CD4-positive, alpha-beta T cell treated with Interleukin-4 for 4 hours (primary cell): ENCODE data around the gene DGUOK.
"Not testable (repeated sequence)": the region's sequence is repeated elsewhere in the genome, so short reads cannot be mapped to it uniquely, and the experiment has no call there.

ENCODE experiments used
- DNase-seq: peaks from one replicate; pipeline ENCODE4 v3.0.0-alpha.2; 2020

The DGUOK gene

DNA sequence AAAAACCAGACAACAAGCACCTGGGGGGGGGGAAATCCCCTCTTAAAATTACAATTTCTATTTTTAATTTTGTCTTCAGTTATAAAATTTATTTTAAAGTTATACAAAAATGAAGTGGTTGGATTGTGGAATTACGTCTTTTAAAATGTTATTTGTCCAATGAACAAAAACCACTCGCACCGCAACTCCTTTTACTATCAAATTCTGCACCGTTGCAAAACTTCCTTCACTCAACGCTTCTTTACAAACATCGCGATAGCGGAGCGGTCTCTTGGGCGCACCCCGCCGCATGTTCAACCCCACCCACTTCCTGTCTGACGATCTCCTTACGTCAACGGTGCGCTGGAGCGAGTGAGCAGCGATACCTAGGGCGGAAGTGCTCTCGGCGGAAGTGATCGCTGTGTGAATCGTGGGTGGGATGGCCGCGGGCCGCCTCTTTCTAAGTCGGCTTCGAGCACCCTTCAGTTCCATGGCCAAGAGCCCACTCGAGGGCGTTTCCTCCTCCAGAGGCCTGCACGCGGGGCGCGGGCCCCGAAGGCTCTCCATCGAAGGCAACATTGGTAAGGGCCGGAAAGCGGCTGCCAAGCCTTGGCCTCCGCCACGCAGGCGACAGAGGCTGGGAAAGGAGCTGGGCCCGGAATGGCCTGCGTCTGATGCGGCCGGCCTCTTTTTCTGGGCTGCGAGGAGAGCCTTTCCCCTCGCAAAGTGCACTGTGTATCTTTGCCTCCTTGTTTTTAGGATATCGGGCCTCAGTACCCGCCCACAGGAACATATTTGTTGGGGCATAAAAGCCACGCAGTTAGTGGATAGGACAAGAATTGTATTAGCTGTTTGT lies at the start of gene DGUOK:
DGUOK (plus strand) TSS at position 388 of the 835 bp plus-strand sequence; CDS start at position 419, 31 bp downstream.
- peak; percentile 98 for DNase-seq

DNA sequence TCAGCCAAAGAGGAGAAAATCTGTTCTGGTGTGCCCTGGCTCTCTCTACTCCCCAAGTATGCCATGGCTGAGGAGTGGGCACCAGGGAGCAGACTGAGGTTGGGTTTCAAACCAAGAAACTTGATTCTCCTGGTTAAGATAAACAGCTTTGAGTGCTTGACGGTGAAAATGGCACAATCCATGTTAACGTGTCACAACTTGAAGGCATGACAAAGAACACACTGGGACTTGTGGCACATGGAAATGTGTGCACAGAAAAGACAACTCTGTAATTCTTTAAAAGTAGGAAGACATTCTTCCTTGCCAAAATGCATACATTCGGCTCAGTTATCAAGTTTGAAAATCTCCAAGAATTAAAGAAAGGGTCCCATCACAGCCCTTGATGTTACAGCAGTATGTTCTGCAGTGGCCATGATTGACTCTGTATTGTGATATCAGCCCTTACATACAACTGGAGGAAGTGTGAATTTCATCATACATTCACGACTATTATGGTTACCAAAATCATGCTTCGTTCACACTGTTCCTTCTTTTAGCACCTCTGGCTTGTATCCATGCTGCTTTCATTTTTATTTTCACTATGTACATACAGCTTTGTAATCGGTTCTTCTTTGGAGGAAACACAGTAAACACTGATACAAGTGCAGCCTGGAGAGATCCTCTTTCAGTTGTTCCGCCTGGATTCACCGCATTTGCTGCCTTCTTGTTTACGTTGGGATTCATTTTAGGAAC lies 49.4 kb upstream of the DGUOK start:
- DNase-seq = no peak

DNA sequence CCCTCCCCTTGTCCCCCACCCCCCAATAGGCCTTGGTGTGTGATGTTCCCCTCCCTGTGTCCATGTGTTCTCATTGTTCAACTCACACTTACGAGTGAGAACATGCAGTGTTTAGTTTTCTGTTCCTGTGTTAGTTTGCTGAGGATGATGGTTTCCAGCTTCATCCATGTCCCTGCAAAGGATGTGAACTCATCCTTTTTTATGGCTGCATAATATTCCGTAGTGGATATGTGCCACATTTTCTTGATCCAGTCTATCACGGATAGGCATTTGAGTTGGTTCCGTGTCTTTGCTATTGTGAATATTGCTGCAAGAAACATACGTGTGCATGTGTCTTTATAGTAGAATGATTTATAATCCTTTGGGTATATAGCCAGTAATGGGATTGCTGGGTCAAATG lies 48.7 kb upstream of the DGUOK start:
- not testable (repeated sequence) for DNase-seq

DNA sequence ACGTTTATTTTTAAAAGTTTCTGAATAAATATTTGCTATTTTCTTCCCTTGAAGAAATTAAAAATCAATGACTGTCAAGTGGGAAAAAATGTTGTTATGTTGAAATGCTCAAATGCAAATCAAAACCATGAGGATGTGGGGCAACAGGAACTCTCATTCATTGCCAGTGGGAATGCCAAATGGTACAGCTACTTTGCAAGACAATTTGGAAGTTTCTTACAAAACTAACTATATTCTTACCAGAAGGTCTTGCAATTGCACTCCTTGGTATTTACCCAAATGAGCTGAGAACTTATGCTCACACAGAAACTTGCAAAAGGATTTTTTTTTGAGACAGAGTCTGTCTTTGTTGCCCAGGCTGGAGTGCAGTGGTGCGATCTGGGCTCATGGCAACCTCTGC lies 41.3 kb upstream of the DGUOK start:
- no peak for DNase-seq

DNA sequence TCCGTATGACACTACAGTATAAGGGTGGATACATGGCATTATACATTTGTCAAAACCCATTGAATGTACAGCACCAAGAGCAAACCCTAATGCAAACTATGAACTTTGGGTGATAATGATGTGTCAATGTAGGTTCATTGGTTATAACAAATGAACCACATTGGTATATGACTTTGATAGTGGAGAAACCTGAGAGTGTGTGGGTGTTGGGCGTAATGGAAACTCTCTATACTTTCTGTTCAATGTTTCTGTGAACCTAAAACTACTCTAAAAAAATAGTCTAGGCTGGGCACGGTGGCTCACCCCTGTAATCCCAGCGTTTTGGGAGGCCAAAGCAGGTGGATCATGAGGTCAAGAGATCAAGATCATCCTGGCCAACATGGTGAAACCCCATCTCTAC lies 40.3 kb upstream of the DGUOK start:
- no peak for DNase-seq

DNA sequence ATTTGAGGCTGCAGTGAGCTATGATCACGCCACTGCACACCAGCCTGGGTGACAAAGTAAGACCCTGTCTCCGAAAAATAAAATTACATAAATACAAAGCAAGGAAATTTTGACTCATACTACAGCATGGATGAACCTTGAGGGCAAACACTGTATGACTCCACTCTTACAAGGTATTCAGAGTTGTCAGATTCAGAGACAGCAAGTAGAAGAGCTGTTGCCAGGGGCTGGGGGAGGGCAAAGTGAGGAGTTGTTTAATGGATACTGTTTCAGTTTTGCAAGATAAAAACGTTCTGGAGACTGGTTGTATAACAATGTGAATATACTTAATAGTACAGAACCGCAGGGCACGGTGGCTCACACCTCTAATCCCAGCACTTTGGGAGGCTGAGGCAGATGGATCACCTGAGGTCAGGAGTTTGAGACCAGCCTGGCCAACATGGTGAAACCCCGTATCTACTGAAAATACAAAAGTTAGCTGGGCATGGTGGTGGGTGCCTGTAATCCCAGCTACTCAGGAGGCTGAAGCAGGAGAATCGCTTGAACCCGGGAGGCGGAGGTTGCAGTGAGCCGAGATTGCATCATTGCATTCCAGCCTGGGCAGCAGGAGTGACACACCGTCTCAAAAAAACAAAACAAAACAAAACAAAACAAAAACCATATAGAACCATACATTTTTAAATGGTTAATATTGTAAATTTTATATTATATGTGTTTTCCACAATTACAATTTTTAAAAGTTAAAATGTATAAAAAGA lies 38.9 kb upstream of the DGUOK start:
- DNase-seq = not testable (repeated sequence)

DNA sequence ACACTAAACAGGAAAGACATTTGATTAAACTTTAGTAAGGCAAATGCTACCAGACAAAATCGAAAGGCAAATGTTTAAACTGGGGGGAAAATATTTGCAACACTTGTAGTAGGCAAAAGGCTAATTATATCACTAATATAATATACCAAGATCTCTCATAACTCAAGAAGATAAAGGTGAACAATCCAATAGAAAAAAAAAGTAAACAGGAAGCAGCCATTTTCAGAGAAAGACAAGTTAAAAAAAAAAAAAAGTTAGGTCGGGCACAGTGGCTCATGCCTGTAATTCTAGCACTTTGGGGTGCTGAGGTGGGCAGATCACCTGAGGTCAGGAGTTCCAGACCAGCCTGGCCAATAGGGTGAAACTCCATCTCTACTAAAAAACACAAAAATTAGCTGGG lies 38.3 kb upstream of the DGUOK start:
- no peak for DNase-seq

DNA sequence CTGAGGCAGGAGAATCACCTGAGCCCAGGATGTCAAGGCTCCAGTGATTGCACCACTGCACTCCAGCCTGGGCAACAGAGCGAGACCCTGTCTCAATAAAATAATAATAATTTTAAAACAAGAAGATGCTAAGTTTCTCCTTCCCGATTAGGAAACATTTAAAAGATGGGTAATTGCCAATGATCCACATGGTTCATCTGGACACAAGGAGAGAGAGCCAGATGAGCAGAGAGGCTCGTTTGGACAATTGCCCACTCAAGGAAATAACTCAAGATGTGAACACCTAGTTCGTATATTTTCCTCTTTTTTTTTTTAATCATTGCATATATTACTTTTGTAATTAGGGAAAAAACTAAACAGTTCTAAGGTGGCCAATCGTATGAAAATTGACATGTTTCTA lies 37.5 kb upstream of the DGUOK start:
- DNase-seq = no peak

DNA sequence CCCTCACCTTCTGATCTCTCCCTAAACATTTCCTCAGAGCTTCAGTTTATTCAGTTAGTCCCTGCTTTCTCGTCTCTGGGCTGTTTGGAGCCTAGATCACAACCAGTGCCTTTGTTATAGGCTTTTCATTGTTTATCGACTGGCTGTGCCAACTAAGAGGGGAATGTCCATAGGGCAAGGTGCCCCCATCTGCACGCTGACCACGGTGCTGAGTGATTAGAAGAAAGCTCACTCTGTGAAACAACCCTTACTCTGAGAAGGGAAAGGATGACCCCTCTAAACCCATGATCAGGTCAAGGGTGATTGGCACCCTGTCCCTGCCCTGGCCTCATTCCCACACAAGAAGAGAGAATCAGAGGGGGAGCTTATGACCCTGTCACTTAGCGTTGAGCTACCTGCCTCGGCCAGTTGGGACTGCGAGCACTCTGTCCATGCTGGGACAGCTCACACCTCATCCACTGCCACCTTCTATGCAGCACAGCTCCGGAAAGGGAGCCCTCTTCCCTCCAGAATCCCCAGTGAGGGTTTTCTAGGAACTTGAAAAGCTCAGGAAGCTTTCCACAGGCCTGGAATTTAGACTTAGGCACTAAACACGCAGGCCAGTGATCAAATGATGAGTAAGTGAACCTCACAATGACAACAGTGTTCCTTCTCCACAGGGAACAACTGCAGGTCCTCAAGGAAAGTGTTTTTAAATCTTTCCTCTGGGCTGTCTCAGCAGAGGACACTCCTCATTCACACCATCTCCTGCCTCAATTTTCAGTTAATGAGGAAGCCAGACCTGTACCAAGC lies 36.2 kb upstream of the DGUOK start:
- DNase-seq = no peak

DNA sequence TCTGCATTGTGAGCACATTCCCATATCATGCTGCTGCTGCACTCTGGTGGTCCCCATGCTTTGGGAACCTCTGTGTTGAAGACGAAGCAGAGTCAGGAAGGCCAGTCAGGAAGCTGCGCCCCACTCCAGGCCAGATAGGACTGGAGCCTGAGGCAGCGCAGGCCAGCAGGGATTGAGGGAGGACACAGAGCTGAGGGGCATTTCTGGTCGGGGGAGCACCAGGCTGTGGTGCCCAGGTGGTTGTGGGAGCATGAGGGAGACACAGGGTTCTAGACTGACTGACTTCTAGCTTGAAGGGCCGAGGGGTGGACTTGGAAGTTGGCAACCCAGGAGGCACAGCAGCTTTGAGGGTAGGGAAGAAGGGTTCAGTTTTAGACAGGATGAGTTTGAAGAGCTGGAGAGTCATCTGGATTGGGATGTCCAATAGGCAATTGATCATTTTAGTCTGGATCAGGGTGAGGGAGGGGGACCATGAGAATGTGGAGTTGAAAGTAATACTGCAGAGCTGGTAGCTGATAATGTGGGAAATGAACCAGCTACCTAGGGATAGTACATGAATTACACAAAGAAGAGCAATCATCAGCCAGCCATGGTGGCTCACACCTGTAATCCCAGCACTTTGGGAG lies 35.3 kb upstream of the DGUOK start:
- no peak for DNase-seq

DNA sequence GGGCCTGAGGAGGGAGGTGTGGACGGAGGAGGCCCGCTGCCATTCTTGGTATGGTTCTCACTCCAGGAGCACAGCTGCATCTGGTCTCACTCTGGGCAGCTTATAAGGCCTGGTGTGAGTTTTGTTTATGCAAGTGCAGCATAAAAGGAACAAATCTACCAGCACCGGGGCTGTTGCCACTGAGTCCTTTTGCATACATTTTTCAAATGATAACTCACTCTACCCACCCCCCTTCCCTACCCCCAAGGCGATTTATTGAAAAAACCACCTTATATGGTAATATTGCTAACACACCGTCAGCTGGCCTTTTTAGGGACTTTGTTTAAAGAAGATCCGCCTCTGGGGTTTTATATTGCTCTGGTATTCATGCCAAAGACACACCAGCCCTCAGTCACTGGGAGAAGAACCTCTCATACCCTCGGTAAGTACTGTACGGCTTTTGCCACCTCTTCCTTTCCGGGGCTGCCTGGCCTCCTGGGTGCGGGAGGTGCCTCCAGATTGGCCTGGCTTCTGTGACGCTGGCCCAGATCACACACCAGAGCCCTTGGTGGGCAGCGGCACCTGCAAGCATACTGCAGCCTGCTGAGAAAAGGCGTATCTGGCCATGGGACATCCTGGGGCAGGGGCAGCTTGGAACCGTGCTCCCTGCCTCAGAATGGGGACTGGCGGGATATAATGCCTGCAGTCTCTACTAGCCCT lies 33.9 kb upstream of the DGUOK start, which contains the start of gene ACTG2:
ACTG2 (plus strand) TSS at position 378 of the 699 bp plus-strand sequence. CDS start 8,304 bp downstream, outside the sequence.
- no peak for DNase-seq

DNA sequence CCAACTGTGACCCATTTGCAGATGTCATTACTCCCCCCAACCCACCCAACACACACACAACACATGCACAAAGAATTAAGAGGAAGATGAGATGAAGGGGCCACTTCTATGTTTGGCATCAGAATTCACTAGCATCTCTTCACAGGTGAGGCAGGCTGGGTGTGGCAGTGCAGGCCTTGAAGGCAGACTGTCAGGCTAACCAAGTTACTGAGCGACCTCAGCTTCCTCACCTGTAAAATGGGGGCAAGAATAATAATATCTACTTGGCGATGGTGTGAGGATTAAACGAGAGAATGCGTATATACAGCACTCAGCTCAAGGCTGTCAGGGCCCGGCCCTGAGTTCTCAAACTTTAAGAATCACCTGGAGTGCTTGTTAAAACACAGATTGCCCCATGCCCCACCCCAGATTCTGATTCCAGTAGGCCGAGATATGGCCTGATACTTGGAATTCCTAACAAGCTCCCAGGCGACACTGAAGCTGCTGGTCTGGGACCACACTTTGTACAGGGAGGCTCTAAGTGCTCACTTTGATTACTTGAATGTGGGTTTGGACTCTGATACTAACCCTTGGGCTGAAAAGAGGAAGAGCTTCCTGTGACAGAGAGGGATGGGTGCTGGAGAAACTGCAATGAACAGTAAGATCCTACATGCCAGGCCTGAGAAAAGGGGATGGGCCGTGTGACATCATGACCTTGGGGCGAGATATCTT lies 32.8 kb upstream of the DGUOK start:
- no peak for DNase-seq

DNA sequence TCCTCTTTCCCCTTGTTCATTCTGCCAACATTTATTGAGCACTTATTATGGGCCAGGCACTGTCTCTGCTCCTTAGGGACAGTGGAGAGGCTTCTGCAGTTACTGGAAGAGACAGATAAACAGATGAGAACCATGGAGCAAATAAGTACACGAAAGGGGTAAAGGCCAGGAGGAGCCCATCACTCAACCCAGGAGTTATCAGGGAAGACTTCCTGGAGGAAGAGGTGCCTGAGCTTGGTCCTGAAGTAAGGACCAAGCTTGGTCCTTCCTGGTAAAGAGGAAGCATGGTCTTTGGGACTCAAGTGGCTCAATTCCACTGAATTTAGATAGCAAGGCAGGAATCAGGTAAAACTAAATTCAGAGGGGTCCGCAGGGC lies 32.2 kb upstream of the DGUOK start:
- DNase-seq = no peak

DNA sequence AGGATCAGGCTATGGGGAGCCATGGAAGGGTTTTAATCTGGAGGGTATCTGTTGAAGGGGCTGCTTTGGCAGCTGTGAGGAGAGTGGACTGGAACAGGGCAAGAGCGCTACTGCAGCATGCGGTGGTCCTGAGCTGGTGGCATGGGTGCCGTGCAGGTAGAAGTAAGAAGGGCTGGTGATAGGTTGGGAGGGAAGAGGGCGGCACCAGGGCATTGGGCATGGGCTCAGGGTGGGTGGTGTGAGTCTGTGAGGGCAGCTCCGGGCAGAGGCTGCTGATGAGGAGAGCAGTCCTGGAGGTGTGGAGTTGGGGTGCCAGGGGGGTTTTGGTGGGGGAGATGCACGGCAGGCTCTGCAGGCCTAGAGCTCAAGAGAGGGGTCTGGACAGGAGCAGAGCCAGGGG lies 31.8 kb upstream of the DGUOK start:
- no peak for DNase-seq

DNA sequence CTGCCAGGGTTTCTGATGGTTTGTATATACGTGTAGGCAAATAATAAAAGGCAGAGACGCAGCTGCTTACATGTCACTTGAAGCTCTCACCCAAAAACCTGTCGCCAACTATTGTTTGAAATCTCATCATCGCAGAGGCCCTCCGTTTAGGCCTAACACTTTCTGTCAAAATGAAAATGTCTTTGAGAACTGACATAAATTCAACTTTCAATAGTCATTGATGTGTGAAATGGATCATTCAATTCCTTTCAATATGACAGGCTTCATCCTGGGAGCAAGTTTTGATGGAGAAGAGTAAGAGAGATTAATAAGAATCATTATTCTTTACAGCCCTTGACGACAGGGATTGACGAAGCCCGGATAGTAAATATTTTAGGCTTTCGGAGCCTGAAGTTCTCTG lies 31.2 kb upstream of the DGUOK start:
- no peak for DNase-seq

DNA sequence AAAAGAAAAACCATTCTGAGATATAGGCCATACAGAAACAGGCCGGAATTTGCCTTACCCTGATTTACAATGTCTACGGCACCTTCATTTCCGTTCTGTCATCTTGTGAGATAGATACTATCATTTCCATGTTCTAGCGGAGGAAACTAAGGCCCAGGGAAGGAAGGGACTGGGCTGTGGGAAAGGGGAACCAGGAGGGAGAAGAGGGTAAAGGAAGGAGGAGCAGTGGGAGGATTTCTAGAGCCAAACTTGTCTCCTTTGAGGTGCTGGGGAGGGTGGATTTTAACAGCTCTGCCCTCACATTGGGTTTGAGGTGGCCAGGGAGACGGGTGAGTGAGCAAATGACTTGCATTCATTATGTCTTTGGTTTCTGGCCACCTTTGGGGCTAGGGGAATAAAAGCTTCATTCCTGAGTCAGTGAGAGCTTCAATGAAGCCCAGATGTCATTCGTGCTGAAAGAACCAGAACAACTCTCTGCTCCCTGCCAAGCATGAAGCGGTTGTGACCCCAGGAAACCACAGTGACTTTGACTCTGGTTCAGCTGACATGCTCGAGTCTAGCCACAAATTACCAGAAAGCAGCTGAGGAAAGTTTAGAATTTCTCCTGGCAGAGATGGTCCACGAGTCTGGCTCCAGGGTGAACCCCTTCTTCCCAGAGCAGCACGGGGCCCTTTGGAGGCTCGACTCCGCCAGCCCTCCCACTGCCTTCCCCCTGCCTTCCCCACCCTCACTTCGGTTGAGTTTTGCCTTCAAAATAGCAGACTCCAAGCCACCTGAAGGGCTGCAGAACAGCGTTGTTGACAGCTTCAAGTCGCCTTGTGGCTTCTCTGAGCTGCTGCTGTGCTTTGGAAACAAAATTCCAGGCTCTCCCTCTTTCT lies 30.1 kb upstream of the DGUOK start:
- peak; percentile 27 for DNase-seq

DNA sequence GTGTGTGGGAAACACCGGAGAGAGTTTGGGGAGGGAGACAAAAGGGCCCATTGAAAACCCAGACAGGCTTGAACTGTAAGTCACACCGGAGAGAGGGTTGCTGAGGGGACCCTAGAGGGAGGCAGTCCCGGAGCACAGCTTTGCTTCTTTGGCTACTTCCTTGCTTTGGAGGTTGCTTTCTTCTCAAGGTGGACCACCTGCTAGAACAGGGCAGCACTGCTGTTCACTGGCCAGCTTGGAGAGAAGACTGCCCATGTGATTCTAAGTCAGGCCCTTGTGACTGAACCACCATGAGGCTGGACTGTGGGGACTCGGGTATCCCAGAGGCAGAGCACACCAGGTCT lies 29.5 kb upstream of the DGUOK start:
- no peak for DNase-seq

DNA sequence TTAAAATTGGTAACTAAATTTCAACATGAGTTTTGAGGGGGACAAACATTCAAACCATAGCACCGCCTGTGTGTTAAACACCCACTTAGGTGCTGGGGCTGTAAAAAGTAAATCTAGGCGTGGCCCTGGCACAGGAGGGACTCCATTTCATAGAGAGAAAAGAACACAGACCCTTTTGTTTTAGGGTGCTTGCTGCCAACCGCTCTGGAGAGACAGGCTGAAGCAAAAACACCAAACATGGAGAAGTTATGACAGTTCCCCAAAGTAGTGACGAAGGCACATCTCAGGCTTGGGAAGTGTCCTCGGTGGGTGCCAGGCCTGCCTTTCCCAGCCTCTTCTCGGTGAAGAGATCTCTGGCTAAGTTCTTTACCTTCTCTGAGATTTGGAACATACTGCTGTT lies 28.7 kb upstream of the DGUOK start:
- DNase-seq = no peak

DNA sequence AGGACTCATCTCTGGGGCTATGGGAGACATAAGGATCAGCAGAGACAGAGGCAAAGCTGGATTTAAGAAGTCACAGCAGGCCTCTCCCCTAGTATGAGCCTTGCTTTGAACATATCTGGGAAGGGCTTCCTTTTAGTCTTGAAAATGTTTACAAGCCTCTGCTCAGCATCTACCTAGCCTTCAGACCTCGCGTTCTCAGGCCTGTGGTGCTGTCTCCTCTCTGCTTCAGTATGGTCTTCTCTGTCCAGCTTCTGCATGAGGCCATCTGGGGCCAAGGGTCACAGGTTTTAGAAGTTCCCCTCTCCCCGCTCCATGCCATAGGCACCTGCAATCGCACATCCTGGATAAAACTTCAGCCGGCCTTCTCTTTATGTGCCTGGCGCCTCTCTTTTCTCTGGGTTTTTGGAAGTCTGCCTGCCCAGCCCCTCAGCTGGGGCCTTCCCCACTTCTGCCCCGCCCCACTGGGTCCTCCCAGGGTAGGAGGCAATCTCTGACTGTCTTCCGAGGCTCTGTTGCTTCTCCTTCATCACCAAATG lies 26.8 kb upstream of the DGUOK start:
- no peak for DNase-seq

DNA sequence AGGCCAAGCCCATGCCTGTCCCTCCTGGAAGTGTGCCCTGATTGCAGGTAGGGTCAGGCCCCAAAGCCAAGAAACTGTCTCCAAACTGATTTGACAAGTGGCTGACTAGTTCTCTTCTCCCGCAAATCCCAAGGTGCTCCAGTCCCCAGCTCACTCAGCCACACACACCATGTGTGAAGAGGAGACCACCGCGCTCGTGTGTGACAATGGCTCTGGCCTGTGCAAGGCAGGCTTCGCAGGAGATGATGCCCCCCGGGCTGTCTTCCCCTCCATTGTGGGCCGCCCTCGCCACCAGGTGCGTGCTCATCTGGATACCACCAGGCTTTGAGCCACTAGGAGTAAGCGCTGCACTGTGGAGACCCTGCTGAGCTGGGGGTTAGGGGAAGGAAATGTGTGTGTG lies 25.5 kb upstream of the DGUOK start:
- no peak for DNase-seq
